ENCODE results near the gene TLN1. TPM values are rescaled to one million over a fixed set of nuclear protein-coding genes. Genes with fewer than 3 reads are reported as not detected.

The TLN1 gene
- total RNA-seq, 1 donor from 2014 or later: 79.0 TPM

DNA sequence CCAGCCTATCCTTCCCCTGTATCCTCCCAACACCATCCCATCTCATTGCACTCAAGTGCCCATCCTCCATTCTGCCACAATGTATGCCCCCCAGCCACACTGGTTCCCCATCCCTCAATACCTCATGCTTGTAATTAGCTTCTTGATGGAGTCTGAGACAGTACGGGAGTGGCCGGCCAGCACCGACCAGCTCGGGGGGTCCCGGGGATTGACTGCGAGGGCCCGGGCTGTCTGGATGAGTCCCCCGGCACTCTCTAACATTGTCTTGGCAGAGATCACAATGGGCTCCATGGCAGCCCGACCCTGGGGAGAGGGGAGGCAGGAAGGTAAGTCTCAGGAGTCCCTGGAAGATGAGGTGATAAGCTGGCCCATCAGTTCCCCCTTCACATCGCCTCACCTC is 25.0 kb downstream of the TLN1 start:
- Histone ChIP-seq H3K4me3 (ENCODE audit: low read depth, low read length) (no peak overlapping the region), H3K36me3 (ENCODE audit: control insufficient read depth, insufficient read depth, low read length) (peaks cover 64% of the 10 kb centered on the region), H3K27me3 (ENCODE audit: control insufficient read depth, insufficient read depth, low read length) (no peaks in the 10 kb centered on the region)
- DNase-seq (ENCODE audit: low read depth): no peak
- TF ChIP-seq, protein P1, sequence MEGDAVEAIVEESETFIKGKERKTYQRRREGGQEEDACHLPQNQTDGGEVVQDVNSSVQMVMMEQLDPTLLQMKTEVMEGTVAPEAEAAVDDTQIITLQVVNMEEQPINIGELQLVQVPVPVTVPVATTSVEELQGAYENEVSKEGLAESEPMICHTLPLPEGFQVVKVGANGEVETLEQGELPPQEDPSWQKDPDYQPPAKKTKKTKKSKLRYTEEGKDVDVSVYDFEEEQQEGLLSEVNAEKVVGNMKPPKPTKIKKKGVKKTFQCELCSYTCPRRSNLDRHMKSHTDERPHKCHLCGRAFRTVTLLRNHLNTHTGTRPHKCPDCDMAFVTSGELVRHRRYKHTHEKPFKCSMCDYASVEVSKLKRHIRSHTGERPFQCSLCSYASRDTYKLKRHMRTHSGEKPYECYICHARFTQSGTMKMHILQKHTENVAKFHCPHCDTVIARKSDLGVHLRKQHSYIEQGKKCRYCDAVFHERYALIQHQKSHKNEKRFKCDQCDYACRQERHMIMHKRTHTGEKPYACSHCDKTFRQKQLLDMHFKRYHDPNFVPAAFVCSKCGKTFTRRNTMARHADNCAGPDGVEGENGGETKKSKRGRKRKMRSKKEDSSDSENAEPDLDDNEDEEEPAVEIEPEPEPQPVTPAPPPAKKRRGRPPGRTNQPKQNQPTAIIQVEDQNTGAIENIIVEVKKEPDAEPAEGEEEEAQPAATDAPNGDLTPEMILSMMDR (IDR thresholded peaks at IDR 0.05; ENCODE audit: insufficient read depth, low read length, severe bottlenecking): no peak
- FAIRE-seq: no peak

DNA sequence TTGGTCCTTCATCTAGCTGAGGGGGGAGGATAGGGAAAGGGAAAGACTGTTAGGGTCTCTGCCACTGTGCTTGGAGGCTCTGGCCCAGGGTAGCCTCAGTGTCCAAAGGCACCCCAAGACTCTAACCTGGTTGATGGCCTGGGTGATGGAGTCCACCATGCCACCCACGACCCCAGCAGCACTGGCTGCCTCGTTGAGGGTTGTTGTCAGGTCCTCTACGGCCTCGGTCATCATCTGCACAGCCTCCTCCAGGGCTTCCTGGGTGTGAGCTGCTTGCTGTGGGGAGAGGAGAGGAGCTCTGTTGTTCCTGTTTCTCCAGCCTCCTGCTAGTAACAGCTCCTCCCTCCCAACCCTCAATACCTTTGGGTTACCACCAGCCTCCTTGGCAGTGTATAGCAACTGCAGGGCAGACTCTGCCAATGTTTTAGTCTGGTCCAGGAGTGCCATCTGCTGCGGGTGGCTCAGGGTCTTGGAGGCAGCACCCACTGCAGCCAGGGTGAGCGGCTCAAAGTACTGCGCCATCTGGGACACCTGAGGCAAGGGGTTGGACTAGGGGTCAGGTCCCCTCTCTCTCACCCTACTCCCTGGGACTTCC is 26.1 kb downstream of the TLN1 start:
- no peaks in the 10 kb centered on the region for H3K27me3 ChIP-seq (ENCODE audit: control insufficient read depth, insufficient read depth, low read length)
- H3K4me3 ChIP-seq (ENCODE audit: low read depth, low read length): no peak overlapping the region
- H3K36me3 ChIP-seq (ENCODE audit: control insufficient read depth, insufficient read depth, low read length): peaks cover 64% of the 10 kb centered on the region
- no peak for DNase-seq (ENCODE audit: low read depth)
- no peak for FAIRE-seq
- TF ChIP-seq, protein P1 (IDR thresholded peaks at IDR 0.05; ENCODE audit: insufficient read depth, low read length, severe bottlenecking): no peak

DNA sequence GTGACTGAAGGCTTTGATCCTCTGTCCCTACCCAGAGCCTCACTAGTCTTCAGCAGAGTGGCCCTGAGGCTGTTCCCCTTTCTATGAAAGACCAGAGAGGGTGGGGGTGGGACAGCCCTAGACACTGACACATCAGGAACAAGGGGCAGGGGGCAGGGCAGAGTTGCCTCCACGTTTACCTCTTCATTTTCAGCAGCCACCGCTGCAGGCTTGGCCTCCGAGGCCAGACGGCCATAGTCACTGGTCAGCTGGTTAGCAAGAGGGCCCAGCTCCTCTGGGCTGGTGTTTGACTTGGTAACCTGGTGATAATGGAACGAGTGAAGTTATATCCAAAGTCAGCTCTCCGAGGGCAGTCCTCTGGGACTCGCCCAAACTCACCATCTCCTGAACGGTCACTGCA is 26.6 kb downstream of the TLN1 start:
- peaks cover 62% of the 10 kb centered on the region for H3K36me3 ChIP-seq (ENCODE audit: control insufficient read depth, insufficient read depth, low read length)
- H3K4me3 ChIP-seq (ENCODE audit: low read depth, low read length): no peak overlapping the region
- DNase-seq (ENCODE audit: low read depth) (no peak), FAIRE-seq (no peak)
- TF ChIP-seq, protein P1 (IDR thresholded peaks at IDR 0.05; ENCODE audit: insufficient read depth, low read length, severe bottlenecking): no peak
- no peaks in the 10 kb centered on the region for H3K27me3 ChIP-seq (ENCODE audit: control insufficient read depth, insufficient read depth, low read length)

DNA sequence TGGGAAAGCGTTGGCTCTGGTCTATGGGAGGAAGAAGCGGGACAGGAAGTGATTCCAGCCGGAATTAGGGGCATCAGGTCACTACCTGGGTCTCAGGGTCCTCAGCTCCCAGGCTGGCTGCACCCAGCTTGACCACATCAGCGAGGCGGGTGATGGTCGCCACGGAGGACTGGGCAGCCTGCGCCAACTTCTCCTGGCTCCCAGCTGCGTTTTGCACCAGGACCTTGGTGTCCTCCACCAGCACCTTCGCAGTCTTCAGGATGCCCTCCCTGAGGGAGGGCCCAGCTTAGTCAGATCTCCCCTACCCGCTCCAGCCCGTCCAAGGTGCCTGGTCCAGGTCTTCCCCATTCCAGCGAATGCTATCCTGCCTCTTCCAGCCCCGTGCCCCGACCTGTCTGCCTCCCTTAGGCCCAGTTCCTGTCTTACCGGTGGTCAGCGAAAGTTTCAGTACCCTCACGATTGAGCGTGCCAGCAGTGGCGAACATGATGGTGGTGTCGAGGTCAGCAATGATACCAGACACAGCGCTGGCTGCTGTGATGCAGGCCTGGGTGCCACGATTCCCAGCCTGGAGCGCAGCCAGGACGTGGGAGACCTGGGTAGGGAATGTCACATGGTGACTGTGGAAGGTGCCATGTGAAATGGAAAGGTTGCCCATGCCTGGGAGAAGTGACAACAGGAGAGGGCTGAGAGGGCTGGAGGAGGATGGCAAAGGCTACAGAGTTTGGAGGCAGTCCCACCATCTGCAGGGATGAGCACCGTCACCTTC is 27.9 kb downstream of the TLN1 start:
- TF ChIP-seq, protein P1 (IDR thresholded peaks at IDR 0.05; ENCODE audit: insufficient read depth, low read length, severe bottlenecking): no peak
- FAIRE-seq (peak; percentile 50), DNase-seq (ENCODE audit: low read depth) (no peak)
- Histone ChIP-seq H3K27me3 (ENCODE audit: control insufficient read depth, insufficient read depth, low read length) (no peaks in the 10 kb centered on the region), H3K36me3 (ENCODE audit: control insufficient read depth, insufficient read depth, low read length) (peaks cover 66% of the 10 kb centered on the region), H3K4me3 (ENCODE audit: low read depth, low read length) (no peak overlapping the region)

DNA sequence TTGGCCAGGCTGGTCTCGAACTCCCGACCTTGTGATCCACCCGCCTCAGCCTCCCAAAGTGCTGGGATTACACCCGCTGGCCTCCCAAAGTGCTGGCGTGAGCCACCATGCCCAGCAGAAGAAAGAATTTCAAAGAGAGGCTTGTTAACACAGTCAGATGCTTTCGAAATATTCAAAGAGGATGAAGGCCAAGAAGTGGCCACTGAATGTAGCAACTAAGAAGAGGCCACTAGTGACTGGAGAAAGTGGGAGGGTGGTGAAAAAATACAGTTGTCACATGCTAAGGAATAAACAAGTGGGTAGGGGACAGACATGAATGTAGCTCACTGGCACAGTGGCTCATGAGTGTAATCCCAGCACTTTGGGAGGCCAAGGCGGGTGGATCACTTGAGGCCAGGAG is 29.3 kb downstream of the TLN1 start:
- no peak for DNase-seq (ENCODE audit: low read depth)
- H3K27me3 ChIP-seq (ENCODE audit: control insufficient read depth, insufficient read depth, low read length): no peaks in the 10 kb centered on the region
- FAIRE-seq: no peak
- H3K36me3 ChIP-seq (ENCODE audit: control insufficient read depth, insufficient read depth, low read length): peaks cover 71% of the 10 kb centered on the region
- H3K4me3 ChIP-seq (ENCODE audit: low read depth, low read length): no peak overlapping the region
- TF ChIP-seq, protein P1 (IDR thresholded peaks at IDR 0.05; ENCODE audit: insufficient read depth, low read length, severe bottlenecking): no peak
